Measurements from ENCODE around the gene SUPT6H.

- TF ChIP-seq CTCF (IDR thresholded peaks at IDR 0.05) (no peak), POLR2A (IDR thresholded peaks at IDR 0.05) (no peak)
These were observed 37.9 kb upstream of the SUPT6H start for GRCh38 chr17:28624148-28624547.
